Type B pancreatic cell (in vitro differentiated cells): ENCODE results near the gene BABAM1. TPM values are rescaled to one million over a fixed set of nuclear protein-coding genes. Genes with fewer than 3 reads are reported as not detected.

Source experiments
- DNase-seq: peaks from one replicate; pipeline ENCODE4 v3.0.0; 2021; ENCODE audit warnings: mixed read lengths; ENCODE audit not compliant: unreplicated experiment; ENCODE audit errors: extremely low spot score
- H3K27ac Mint-ChIP-seq: 2 replicates; pipeline ENCODE4 v1.8.0; 2021; ENCODE audit warnings: mild to moderate bottlenecking, mixed read lengths
- H3K27me3 Mint-ChIP-seq: 2 replicates; pipeline ENCODE4 v1.8.0; 2021; ENCODE audit warnings: mixed read lengths
- H3K36me3 Mint-ChIP-seq: 2 replicates; pipeline ENCODE4 v1.8.0; 2021; ENCODE audit warnings: mixed read lengths
- H3K4me1 Mint-ChIP-seq: one replicate; pipeline ENCODE4 v1.8.0; 2021; ENCODE audit warnings: mixed read lengths; ENCODE audit not compliant: unreplicated experiment
- H3K4me3 Mint-ChIP-seq: 2 replicates; pipeline ENCODE4 v1.8.0; 2021; ENCODE audit warnings: mild to moderate bottlenecking, mixed read lengths
- H3K9me3 Mint-ChIP-seq: 2 replicates; pipeline ENCODE4 v1.8.0; 2021; ENCODE audit warnings: mixed read lengths
- CTCF ChIP-seq: fragments of 200-600 bp; sonication (generic); conservative IDR thresholded peaks from 2 replicates; pipeline ENCODE4 v1.5.0; 2021; ENCODE audit warnings: antibody characterized with exemption, mild to moderate bottlenecking
- total RNA-seq: library from RNA; stranded (reverse); gene quantifications from 2 replicates; pipeline ENCODE4 v1.2.1, GENCODE V29; 2021; ENCODE audit warnings: low replicate concordance

Gene BABAM1
- total RNA-seq, 1 donor from 2014 or later = 93.3 TPM

DNA sequence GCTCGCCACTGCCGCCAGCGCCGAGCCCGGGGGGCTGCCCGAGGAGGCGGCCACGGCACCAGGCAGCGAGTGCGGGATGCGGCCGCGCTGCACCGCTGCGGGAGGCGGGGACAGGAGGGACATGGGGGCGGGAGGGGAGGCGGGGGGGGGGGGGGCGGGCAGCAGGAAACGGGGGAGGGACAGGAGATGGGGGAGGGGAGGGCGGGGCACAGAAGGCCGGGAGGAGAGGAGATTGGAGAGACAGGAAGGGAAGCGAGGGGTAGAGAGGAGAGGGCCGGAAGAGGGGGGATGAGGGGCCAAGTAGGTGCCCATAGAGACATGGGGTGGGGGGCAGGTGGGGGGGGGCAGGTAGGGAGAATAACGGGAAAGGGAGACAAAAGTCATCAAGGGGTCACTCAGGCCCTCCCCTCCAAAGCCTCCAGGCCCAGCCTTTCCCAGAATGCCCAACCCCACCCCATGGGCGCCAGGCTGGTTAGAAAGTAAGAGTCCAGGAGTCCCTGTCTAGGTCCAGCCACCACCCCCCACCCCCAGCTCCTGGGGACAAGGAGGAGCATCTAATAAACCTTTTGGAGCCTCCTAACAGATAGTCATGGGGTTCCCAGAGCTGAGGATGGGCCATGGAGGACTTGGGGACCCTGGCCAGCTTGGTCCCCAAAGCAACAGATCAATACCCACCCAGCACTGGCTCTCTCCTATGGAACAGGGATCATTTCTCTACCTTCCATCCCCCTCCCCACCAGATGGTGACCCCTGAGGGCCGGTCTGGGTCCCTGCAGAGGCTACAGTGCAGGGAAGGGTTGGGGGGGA, 31.1 kb upstream of the BABAM1 start:
- no peak overlapping the region for H3K27ac Mint-ChIP-seq
- H3K36me3 Mint-ChIP-seq = peaks cover 8% of the 10 kb centered on the region

GRCh38 chr19:17236811-17237543, 30.3 kb upstream of the BABAM1 start:
- H3K4me3 Mint-ChIP-seq = peak overlapping the region; percentile 58
- H3K36me3 Mint-ChIP-seq = peaks cover 8% of the 10 kb centered on the region
- peaks cover 17% of the 10 kb centered on the region for H3K4me1 Mint-ChIP-seq
- no peak overlapping the region for H3K27ac Mint-ChIP-seq
- no peaks in the 10 kb centered on the region for H3K9me3 Mint-ChIP-seq
- no peak for DNase-seq
- no peaks in the 10 kb centered on the region for H3K27me3 Mint-ChIP-seq
- no peak for TF ChIP-seq CTCF

More for the DNA sequence above, 31.1 kb upstream of the BABAM1 start:
- H3K27me3 Mint-ChIP-seq = no peaks in the 10 kb centered on the region
- no peaks in the 10 kb centered on the region for H3K9me3 Mint-ChIP-seq
- TF ChIP-seq CTCF = no peak
- no peak overlapping the region for H3K4me3 Mint-ChIP-seq
- no peak for DNase-seq
- H3K4me1 Mint-ChIP-seq = peaks cover 12% of the 10 kb centered on the region

DNA sequence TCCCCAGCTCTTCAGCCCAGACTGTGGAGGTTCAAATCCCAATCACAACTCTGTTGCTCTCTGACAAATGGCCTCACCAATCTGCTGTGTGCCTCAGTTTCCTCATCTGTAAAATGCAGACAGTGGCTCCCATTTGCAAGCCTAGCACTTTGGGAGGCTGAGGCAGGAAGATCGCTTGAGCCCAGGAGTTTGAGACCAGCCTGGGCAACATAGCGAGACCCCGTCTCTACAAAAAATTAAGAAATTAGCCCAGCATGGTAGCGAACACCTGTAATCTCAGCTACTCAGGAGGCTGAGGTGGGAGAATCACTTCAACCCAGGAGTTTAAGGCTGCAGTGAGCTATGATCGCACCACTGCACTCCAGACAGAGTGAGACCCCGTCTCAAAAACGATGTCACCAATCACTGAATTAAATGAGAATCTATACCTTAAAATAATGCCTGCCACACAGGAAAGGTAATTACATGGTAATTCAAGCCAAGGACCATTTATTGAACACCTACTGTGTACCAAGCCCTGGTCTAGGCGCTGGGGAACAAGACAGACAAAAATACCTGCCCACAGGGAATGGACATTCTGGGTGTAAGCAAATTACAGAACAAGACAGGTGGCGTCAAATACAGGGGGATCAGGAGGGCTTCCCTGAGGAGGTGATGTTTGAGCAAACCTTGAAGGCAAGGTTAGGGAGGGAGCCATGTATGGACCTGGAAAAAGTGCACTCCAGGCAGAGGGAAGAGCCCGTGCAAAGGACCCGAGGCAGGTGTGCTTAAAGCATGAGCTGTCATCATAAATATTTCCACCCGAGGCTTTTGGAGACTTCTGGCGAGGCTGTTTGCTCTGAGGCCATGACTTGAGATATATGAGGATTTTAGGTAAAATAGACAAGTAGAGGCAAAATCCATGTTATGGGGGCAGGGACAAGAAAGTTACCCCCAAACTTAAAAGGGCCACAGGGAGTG, 29.2 kb upstream of the BABAM1 start:
- H3K27ac Mint-ChIP-seq = peak overlapping the region; percentile 74
- no peaks in the 10 kb centered on the region for H3K27me3 Mint-ChIP-seq
- no peaks in the 10 kb centered on the region for H3K9me3 Mint-ChIP-seq
- H3K36me3 Mint-ChIP-seq = peaks cover 8% of the 10 kb centered on the region
- H3K4me3 Mint-ChIP-seq = no peak overlapping the region
- no peak for DNase-seq
- peaks cover 21% of the 10 kb centered on the region for H3K4me1 Mint-ChIP-seq
- no peak for TF ChIP-seq CTCF

- no peak for TF ChIP-seq CTCF
- Mint-ChIP-seq H3K36me3 (peaks cover 8% of the 10 kb centered on the region), H3K27me3 (no peaks in the 10 kb centered on the region), H3K4me3 (peak overlapping the region; percentile 67), H3K4me1 (peaks cover 27% of the 10 kb centered on the region), H3K27ac (peak overlapping the region; percentile 76), H3K9me3 (no peaks in the 10 kb centered on the region)
- no peak for DNase-seq
Measured at GRCh38 chr19:17240062-17240752, 27.0 kb upstream of the BABAM1 start.
